Panc1 (cell line): Measurements from ENCODE around the gene LOXL3.

Source experiments
- CTCF ChIP-seq: fragments of 450-650 bp; IDR thresholded peaks from 2 replicates; pipeline ENCODE4 v1.5.1; 2017; ENCODE audit warnings: mild to moderate bottlenecking
- POLR2AphosphoS5 ChIP-seq: IDR thresholded peaks from 2 replicates; pipeline ENCODE4 v1.6.1; 2012; ENCODE audit warnings: mild to moderate bottlenecking, low read depth, low read length, moderate library complexity
- REST ChIP-seq, 2 experiments: IDR thresholded peaks; 2 replicates each; pipeline ENCODE4 v1.6.1; 2011 to 2012; ENCODE audit warnings: low read depth in 2 of 2, control low read depth in 1 of 2, low read length in 1 of 2, mild to moderate bottlenecking in 1 of 2, moderate library complexity in 1 of 2; ENCODE audit not compliant: insufficient read depth in 1 of 2
- SIN3A ChIP-seq: IDR thresholded peaks from 2 replicates; pipeline ENCODE4 v1.6.1; 2012; ENCODE audit warnings: low read depth, mild to moderate bottlenecking, low read length, moderate library complexity, borderline replicate concordance; ENCODE audit not compliant: insufficient read depth
- TCF7L2 ChIP-seq: IDR thresholded peaks from 2 replicates; pipeline ENCODE4 v1.6.1; 2011; ENCODE audit warnings: mild to moderate bottlenecking, low read depth, low read length, inconsistent platforms

- TF ChIP-seq CTCF: no peak
- no peak for TF ChIP-seq REST (IDR thresholded peaks at IDR 0.05; ENCODE audit: insufficient read depth in 1 of 2, low read depth in 2 of 2, low read length in 1 of 2)
- no peak for TF ChIP-seq POLR2AphosphoS5
- no peak for TF ChIP-seq TCF7L2
- TF ChIP-seq SIN3A: no peak
Measured at GRCh38 chr2:74584088-74584645, 30.4 kb upstream of the LOXL3 start.
